ENCODE data around the gene MOV10L1.

Gene MOV10L1

GRCh38 chr22:50151571-50152537 lies 62.0 kb downstream of the MOV10L1 start:
- POLR2A ChIA-PET (ENCODE audit: low non-redundant PET) = interaction anchor here (0.6 kb wide), 1 partner anchor 170 kb away, joined by 5 read pairs; no protein-coding TSS in a partner anchor
- TF ChIP-seq, protein P1, sequence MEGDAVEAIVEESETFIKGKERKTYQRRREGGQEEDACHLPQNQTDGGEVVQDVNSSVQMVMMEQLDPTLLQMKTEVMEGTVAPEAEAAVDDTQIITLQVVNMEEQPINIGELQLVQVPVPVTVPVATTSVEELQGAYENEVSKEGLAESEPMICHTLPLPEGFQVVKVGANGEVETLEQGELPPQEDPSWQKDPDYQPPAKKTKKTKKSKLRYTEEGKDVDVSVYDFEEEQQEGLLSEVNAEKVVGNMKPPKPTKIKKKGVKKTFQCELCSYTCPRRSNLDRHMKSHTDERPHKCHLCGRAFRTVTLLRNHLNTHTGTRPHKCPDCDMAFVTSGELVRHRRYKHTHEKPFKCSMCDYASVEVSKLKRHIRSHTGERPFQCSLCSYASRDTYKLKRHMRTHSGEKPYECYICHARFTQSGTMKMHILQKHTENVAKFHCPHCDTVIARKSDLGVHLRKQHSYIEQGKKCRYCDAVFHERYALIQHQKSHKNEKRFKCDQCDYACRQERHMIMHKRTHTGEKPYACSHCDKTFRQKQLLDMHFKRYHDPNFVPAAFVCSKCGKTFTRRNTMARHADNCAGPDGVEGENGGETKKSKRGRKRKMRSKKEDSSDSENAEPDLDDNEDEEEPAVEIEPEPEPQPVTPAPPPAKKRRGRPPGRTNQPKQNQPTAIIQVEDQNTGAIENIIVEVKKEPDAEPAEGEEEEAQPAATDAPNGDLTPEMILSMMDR (conservative IDR thresholded peaks at IDR 0.05; ENCODE audit: low read depth) = no peak
- H3K27ac ChIP-seq = no peak overlapping the region
- CTCF ChIA-PET = no interaction called here
- no peak for DNase-seq (ENCODE audit: low spot score)

DNA sequence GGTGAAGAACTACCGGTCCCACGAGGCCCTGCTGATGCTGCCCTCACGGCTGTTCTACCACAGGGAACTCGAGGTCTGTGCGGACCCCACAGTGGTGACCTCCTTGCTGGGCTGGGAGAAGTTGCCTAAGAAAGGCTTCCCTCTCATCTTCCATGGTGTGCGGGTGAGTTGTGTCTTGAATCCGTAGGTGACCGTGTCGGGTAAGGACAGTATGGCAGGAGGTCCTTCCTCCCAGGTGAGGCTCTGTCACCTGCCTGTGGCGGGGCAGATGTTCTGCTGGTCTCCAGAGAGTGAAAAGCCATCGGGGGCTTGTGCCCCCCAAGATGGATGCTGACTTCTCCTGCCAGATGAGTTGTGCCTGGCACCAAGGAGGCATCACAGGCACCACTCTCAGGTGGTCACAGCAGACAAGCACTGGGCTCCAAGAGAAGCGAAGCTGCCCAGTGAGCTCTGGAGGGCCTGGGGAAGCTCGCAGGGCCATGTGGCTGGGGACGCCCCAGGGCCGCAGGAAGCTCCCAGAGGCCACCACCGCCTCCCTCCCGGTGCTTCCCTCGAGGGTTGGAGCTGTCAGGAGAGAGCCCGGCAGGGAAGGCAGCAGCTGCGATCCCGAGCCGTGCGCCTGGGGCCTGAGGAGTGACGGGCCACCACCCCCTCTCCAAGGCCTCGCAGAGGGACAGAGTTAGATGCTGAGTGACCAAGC lies 63.4 kb downstream of the MOV10L1 start:
- TF ChIP-seq, protein P1 (conservative IDR thresholded peaks at IDR 0.05; ENCODE audit: low read depth) = no peak
- ChIA-PET CTCF (no interaction called here), POLR2A (ENCODE audit: low non-redundant PET) (no interaction called here)
- no peak for DNase-seq (ENCODE audit: low spot score)
- H3K27ac ChIP-seq = no peak overlapping the region

- TF ChIP-seq, protein P1 (conservative IDR thresholded peaks at IDR 0.05; ENCODE audit: low read depth) = no peak
- no peak overlapping the region for H3K27ac ChIP-seq
- no peak for DNase-seq (ENCODE audit: low spot score)
- CTCF ChIA-PET = no interaction called here
- POLR2A ChIA-PET (ENCODE audit: low non-redundant PET) = no interaction called here
Measured at GRCh38 chr22:50153756-50154140, 63.9 kb downstream of the MOV10L1 start.

DNA sequence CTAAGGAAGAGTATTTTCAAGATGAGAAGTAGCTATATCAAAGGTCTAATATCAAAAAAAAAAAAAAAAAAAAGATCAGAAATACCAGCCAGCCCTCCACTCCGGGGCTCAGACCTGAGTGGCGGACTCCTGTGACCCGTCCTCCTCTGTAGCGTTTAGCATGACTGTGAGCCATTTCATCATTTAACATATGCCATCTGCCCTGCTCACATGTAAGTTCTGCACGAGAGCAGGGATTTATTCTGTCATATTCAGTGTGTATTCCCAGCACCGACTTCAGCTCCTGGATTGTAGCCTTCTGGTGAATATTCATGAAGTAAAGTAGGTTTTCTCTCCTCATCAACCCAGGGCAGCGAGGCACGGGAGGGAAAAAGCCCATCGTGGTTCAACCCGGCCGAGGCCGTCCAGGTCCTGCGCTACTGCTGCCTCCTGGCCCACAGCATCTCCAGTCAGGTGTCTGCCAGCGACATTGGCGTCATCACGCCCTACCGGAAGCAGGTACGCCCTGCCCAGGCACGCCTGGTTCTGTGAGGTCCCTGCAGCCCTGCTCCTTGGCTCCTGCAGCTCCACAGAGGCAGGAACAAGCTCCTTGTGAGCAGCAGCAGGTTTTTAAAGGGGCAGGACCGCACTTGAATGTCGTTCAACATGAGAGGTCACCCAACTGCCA lies 68.0 kb downstream of the MOV10L1 start:
- POLR2A ChIA-PET (ENCODE audit: low non-redundant PET) = no interaction called here
- peak; percentile 40 for DNase-seq (ENCODE audit: low spot score)
- peak overlapping the region; percentile 62 for H3K27ac ChIP-seq
- CTCF ChIA-PET = interaction anchor here (0.6 kb wide), 2 partner anchors 26 to 228 kb away, joined by 3 read pairs; no protein-coding TSS in a partner anchor
- TF ChIP-seq, protein P1 (conservative IDR thresholded peaks at IDR 0.05; ENCODE audit: low read depth) = no peak

DNA sequence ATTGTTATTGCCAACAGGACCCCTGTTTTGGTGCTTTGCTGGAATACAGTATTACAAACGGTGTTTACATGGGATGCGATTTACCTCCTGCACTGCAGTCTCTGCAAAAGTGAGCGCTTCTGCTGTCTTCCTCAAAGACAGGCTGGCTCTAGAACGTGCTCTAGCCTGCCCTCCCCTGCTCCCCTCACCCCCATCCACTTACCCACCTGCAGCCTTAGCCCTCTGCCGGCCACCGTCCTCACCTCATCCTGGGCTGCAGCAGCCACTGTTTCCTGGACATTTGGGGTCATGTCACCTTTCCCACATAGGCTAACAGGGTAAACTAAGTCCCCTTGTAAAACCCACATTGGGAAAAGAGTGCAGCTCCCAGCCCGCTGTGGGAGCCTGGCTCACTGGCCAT lies 71.1 kb downstream of the MOV10L1 start:
- no peak overlapping the region for H3K27ac ChIP-seq
- TF ChIP-seq, protein P1 (conservative IDR thresholded peaks at IDR 0.05; ENCODE audit: low read depth) = no peak
- CTCF ChIA-PET = no interaction called here
- POLR2A ChIA-PET (ENCODE audit: low non-redundant PET) = no interaction called here
- no peak for DNase-seq (ENCODE audit: low spot score)

Data from RWPE1 (cell line).